Esophagus (tissue), 2 donors: ENCODE measurements around the gene TP53. TPM values are rescaled to one million over a fixed set of nuclear protein-coding genes. Genes with fewer than 3 reads are reported as not detected.

ENCODE experiments used
- H3K27ac ChIP-seq, 2 donors: one replicate each; pipeline ENCODE4 v1.5.1; 2013; ENCODE audit warnings: low read depth in 2 of 2, mild to moderate bottlenecking in 2 of 2, inconsistent platforms in 1 of 2, low read length in 1 of 2, moderate library complexity in 1 of 2
- H3K27me3 ChIP-seq, 2 donors: one replicate each; pipeline ENCODE4 v1.6.1; 2013; ENCODE audit warnings: low read length in 2 of 2, control low read depth in 1 of 2, mild to moderate bottlenecking in 1 of 2; ENCODE audit not compliant: insufficient read depth in 2 of 2, control insufficient read depth in 1 of 2
- H3K36me3 ChIP-seq, 2 donors: one replicate each; pipeline ENCODE4 v1.6.1; 2013; ENCODE audit warnings: low read length in 1 of 2; ENCODE audit not compliant: control insufficient read depth in 2 of 2, insufficient read depth in 2 of 2
- H3K4me1 ChIP-seq, 2 donors: one replicate each; pipeline ENCODE4 v1.6.1; 2013; ENCODE audit warnings: low read length in 1 of 2; ENCODE audit not compliant: control insufficient read depth in 2 of 2, insufficient read depth in 2 of 2
- H3K4me3 ChIP-seq, 2 donors: one replicate each; pipeline ENCODE4 v1.5.1; 2013; ENCODE audit warnings: low read length in 2 of 2, mild to moderate bottlenecking in 2 of 2, low read depth in 1 of 2, moderate library complexity in 1 of 2
- H3K9me3 ChIP-seq, 2 donors: one replicate each; pipeline ENCODE4 v1.6.1; 2013; ENCODE audit warnings: mild to moderate bottlenecking in 2 of 2, low read depth in 1 of 2, low read length in 1 of 2, moderate library complexity in 1 of 2; ENCODE audit not compliant: control insufficient read depth in 2 of 2, insufficient read depth in 1 of 2
- WGBS, 2 donors: extraction: QIAGEN DNeasy Blood & Tissue Kit; methylation state at CpG; one replicate each; pipeline ENCODE4 v1.1.7; 2013; 5-methylcytosine and 5-hydroxymethylcytosine counted together
- polyA plus RNA-seq, 2 donors: library from polyadenylated mRNA; stranded (reverse); fragments of 200-250 nt; gene quantifications; one replicate each; pipeline ENCODE4 v1.2.3, GENCODE V29; 2013
- donor health status: healthy with polysubstance abuse.
- donor health status: Bipolar disorder and iron deficiency.

Gene TP53
- 10 to 100 TPM; 20.5 to 22.3 TPM for polyA plus RNA-seq

GRCh38 chr17:7687072-7687907 lies at the start of gene TP53:
Gene TP53 (minus strand): TSS chr17:7687490. CDS start chr17:7676594, 10,896 bp downstream.
- peak within 1 kb of the TSS; percentile 71 to 98 for H3K4me3 ChIP-seq
- H3K9me3 ChIP-seq = no peaks in the 10 kb centered on the region
- 0% methylated on average over 30 of the region's 30 CpGs for WGBS, 2 donors
- no peaks in the 10 kb centered on the region for H3K27me3 ChIP-seq
- peak within 1 kb of the TSS; percentile 98 to 100 for H3K27ac ChIP-seq
- peaks cover 0 to 6% of the 10 kb centered on the region in 2 donors for H3K4me1 ChIP-seq
- H3K36me3 ChIP-seq = peaks cover 0 to 3% of the 10 kb centered on the region in 2 donors

DNA sequence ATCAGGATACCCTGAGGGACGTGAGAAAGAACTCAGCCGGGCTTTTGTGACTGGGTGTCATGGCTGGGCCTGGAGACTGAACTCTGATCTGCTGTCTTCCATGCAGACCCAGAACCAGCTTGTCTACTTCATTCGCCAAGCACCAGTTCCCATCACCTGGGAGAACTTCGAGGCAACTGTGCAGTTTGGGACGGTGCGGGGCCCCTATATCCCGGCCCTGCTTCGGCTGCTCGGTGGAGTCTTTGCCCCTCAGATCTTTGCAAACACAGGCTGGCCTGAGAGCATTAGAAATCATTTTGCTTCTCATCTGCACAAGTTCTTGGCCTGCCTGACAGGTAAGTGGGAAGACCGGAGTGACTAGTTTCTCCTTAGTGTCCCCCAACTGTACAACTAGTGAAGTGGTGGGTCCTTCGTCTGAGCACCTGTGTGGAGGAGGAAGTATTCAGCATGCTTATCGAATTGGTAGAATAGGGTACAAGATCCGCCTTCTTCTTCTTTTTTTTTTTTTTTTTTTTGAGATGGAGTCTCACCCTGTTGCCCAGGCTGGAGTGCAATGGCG lies 45.8 kb upstream of the TP53 start:
- H3K9me3 ChIP-seq = no peaks in the 10 kb centered on the region
- H3K4me3 ChIP-seq = no peak overlapping the region
- no peaks in the 10 kb centered on the region for H3K36me3 ChIP-seq
- H3K27ac ChIP-seq = no peak overlapping the region
- no peaks in the 10 kb centered on the region for H3K27me3 ChIP-seq
- WGBS, 2 donors = 77 to 79% methylated on average over 14 of the region's 14 CpGs
- H3K4me1 ChIP-seq = no peaks in the 10 kb centered on the region

DNA sequence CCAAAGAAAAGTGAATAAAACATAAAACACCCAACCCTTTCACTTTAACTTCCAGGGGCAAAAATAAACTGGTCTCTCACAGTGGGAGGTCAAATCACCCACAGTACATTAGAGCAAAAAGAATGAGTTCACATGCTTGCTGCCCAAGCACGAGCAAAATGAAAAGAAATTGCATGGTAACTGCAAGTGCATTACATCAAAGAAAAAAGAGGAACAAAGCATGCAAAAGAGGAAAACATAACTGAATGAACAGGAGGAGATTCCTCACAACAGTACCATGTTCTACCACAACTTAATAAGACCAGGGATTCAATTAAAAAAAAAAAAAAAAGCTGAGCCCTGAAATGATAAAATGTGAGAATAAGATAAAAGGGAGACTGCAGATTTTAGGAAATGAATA lies 42.5 kb upstream of the TP53 start:
- no peaks in the 10 kb centered on the region for H3K27me3 ChIP-seq
- no peaks in the 10 kb centered on the region for H3K4me1 ChIP-seq
- no peaks in the 10 kb centered on the region for H3K9me3 ChIP-seq
- no peaks in the 10 kb centered on the region for H3K36me3 ChIP-seq
- no peak overlapping the region for H3K4me3 ChIP-seq
- 35 to 67% methylated on average over 1 of the region's 1 CpG for WGBS, 2 donors
- no peak overlapping the region for H3K27ac ChIP-seq

DNA sequence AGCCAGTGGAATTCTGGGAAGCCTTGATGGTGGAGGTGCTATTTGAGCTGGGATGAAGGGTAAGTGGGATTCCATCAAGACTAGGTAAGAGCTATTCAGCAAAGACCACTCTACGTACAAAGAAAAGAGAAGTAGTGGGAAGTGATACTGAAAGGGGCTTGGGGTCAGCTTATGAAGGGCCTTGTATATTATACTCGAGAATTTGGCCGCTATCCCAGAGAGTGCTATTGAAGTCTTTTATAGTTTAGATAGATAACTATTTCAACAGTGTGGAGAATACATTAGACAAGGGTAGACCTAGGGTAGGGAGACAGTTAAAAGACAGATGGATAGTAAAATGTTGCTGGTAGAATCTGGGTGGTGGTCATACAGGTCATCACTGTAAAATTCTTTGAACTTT lies 40.6 kb upstream of the TP53 start:
- no peak overlapping the region for H3K4me3 ChIP-seq
- no peaks in the 10 kb centered on the region for H3K36me3 ChIP-seq
- no peak overlapping the region for H3K27ac ChIP-seq
- H3K4me1 ChIP-seq = no peaks in the 10 kb centered on the region
- WGBS, 2 donors = 60 to 68% methylated on average over 3 of the region's 3 CpGs
- no peaks in the 10 kb centered on the region for H3K9me3 ChIP-seq
- H3K27me3 ChIP-seq = no peaks in the 10 kb centered on the region

GRCh38 chr17:7721612-7722011 lies 34.3 kb upstream of the TP53 start:
- no peaks in the 10 kb centered on the region for H3K27me3 ChIP-seq
- WGBS, 2 donors = 76 to 80% methylated on average over 2 of the region's 2 CpGs

GRCh38 chr17:7720125-7720524 lies 32.8 kb upstream of the TP53 start:
- peaks cover 0 to 12% of the 10 kb centered on the region in 2 donors for H3K4me1 ChIP-seq
- no peak overlapping the region for H3K4me3 ChIP-seq
- no peaks in the 10 kb centered on the region for H3K9me3 ChIP-seq
- H3K27me3 ChIP-seq = no peaks in the 10 kb centered on the region
- no peak overlapping the region for H3K27ac ChIP-seq
- H3K36me3 ChIP-seq = no peaks in the 10 kb centered on the region
- WGBS, 2 donors = 30 to 41% methylated on average over 4 of the region's 4 CpGs

More at GRCh38 chr17:7721612-7722011, 34.3 kb upstream of the TP53 start:
- Histone ChIP-seq H3K9me3 (no peaks in the 10 kb centered on the region), H3K36me3 (no peaks in the 10 kb centered on the region), H3K27ac (no peak overlapping the region), H3K4me1 (peaks cover 0 to 8% of the 10 kb centered on the region in 2 donors), H3K4me3 (no peak overlapping the region)

DNA sequence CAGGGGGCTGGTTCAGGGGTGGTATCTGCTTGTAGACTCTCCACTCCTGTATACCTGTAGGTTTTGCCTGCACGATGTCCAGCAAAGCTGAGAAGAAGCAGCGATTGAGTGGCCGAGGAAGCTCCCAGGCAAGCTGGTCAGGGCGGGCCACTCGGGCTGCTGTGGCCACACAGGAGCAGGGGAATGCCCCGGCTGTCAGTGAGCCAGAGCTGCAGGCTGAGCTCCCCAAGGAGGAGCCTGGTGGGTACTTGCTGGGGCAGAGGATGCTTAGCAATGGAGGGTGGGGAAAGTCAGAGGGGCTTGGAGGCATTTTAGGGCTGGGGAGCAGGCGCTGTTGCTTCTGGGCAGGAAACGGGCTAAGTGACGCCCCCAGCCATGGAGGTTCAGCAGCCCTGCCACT lies 32.4 kb upstream of the TP53 start:
- WGBS, 2 donors = 72 to 79% methylated on average over 9 of the region's 9 CpGs
- peaks cover 0 to 12% of the 10 kb centered on the region in 2 donors for H3K4me1 ChIP-seq

DNA sequence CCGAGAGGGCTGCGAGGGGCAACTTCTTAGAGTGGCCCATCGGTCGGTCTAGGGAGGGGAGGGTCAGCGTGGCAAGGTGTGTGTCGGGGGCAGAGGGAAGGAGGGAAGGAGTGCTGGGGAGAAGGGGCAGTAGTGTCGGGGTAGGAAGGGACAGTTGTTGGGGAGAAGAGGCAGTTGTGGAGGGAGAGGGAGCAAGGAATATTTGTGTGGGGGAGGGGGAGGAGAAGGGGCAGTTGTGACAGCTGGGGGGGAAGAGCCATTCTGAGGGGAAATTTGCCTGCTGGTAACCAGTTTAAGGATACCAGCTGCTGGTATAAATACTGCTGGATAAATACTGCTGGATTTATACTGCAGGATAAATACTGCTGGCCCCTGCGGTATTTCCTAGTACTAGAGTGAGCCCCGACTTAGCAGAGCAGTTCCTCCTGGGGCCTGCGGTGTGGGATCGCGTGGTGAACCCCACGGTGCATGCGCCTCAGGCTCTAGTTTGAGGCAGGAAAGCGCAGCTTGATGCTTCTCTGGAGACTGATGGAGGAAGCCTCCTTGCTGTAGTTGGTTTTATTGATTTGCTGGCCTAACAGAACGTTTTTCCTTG lies 30.6 kb upstream of the TP53 start:
- Histone ChIP-seq H3K4me3 (peak overlapping the region; percentile 54 to 62), H3K27ac (no peak overlapping the region), H3K36me3 (no peaks in the 10 kb centered on the region), H3K27me3 (no peaks in the 10 kb centered on the region), H3K4me1 (peaks cover 0 to 12% of the 10 kb centered on the region in 2 donors), H3K9me3 (no peaks in the 10 kb centered on the region)
- WGBS, 2 donors = 5 to 7% methylated on average over 16 of the region's 16 CpGs

More for the DNA sequence above, 32.4 kb upstream of the TP53 start:
- no peaks in the 10 kb centered on the region for H3K27me3 ChIP-seq
- H3K9me3 ChIP-seq = no peaks in the 10 kb centered on the region
- H3K36me3 ChIP-seq = no peaks in the 10 kb centered on the region
- H3K27ac ChIP-seq = no peak overlapping the region
- H3K4me3 ChIP-seq = no peak overlapping the region

DNA sequence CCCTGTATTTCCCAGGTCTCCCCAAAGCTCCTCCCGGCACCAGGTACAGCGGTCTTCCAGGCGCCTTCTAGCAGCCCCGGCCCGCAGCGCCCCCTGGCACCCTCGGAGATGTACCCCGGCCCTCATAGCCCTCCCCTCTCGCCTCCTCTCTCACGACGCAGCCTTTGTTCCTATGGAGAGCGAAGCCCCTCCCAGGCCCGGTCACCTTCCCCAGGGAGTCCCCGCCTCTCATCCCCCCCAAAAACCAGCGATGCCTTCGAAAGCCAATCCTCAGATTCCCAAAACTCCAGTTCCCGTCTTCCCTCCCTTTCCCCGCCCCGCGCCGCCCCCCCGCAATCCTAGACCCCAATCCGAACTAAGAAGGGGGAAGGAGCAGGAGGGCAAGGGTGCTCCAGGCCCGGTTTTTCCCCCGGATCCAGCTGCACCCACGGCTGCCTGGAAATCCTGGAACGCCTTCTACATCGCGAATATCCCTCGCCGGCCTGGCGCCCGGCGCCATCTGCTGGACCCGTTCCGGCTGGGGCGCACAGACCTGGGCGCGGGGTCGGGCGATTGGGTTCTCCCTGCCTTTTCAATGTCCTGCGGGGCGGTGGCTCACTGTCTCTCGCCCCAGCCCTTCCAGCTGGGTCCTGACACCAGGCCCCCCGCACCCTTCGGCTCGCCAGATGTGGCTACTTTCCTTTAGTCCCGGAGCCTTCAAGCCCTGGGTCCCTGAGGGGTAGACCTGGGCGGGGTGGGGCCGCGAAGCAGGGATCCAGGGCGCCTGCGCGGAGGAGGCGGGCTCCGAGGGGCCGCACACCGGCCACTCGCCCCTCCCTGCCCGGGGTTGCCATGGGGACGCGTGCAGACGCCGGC lies 29.8 kb upstream of the TP53 start, which contains the start of gene DNAH2:
Gene DNAH2, plus strand, starts transcription at position 844 of the 855 bp plus-strand sequence. CDS start 1,991 bp downstream, outside the sequence.
- no peaks in the 10 kb centered on the region for H3K9me3 ChIP-seq
- H3K4me3 ChIP-seq = peak within 1 kb of the TSS; percentile 54 to 62
- no peaks in the 10 kb centered on the region for H3K36me3 ChIP-seq
- 0 to 1% methylated on average over 58 to 64 of the region's 64 CpGs for WGBS, 2 donors
- no peaks in the 10 kb centered on the region for H3K27me3 ChIP-seq
- H3K27ac ChIP-seq = peak within 1 kb of the TSS; percentile 27 to 45
- peaks cover 0 to 12% of the 10 kb centered on the region in 2 donors for H3K4me1 ChIP-seq
